Sigmoid colon (tissue), 7 donors: ENCODE results near the gene EPHA10. TPM values are rescaled to one million over a fixed set of nuclear protein-coding genes. Genes with fewer than 3 reads are reported as not detected.

Experiments used
- DNase-seq: peaks from one replicate; pipeline ENCODE4 v3.0.0-alpha.2; 2019
- H3K27ac ChIP-seq, 4 donors: fragments of 200-600 bp; sonication (generic); one replicate each; pipeline ENCODE4 v1.5.1; 2016 to 2019; ENCODE audit warnings: mild to moderate bottlenecking in 1 of 4
- H3K27me3 ChIP-seq, 3 donors: fragments of 200-600 bp; sonication (generic); one replicate each; pipeline ENCODE4 v1.5.1; 2019; ENCODE audit warnings: mild to moderate bottlenecking in 1 of 3
- H3K36me3 ChIP-seq, 4 donors: fragments of 200-600 bp; sonication (generic); one replicate each; pipeline ENCODE4 v1.5.1; 2016 to 2019
- H3K4me1 ChIP-seq, 4 donors: fragments of 200-600 bp; sonication (generic); one replicate each; pipeline ENCODE4 v1.5.1; 2017 to 2019
- H3K4me3 ChIP-seq, 4 donors: fragments of 200-600 bp; sonication (generic); one replicate each; pipeline ENCODE4 v1.5.1; 2017 to 2019; ENCODE audit warnings: mild to moderate bottlenecking in 2 of 4, moderate library complexity in 1 of 4
- H3K9me3 ChIP-seq, 4 donors: fragments of 200-600 bp in 3 of 4; sonication (generic) in 3 of 4; one replicate each; pipeline versions ENCODE4 v1.5.1 to v1.6.1; 2013 to 2019
- CTCF ChIP-seq, 4 experiments: fragments of 450-650 bp in 3 of 4; fragments of 200-600 bp in 1 of 4; IDR thresholded peaks; one replicate each; pipeline ENCODE4 v1.5.1; 2016 to 2019; ENCODE audit warnings: antibody characterized with exemption in 4 of 4, mild to moderate bottlenecking in 3 of 4, moderate library complexity in 2 of 4
- EP300 ChIP-seq, 4 donors: sonication (generic); formaldehyde crosslinking; IDR thresholded peaks; one replicate each; pipeline ENCODE4 v1.6.1; 2017; ENCODE audit warnings: antibody characterized with exemption in 4 of 4
- POLR2A ChIP-seq, 2 donors: fragments of 450-650 bp; IDR thresholded peaks; one replicate each; pipeline ENCODE4 v1.6.1; 2016; ENCODE audit warnings: antibody characterized with exemption in 2 of 2, mild to moderate bottlenecking in 2 of 2, moderate library complexity in 2 of 2
- POLR2AphosphoS5 ChIP-seq, 4 donors: sonication (generic); formaldehyde crosslinking; IDR thresholded peaks; one replicate each; pipeline ENCODE4 v1.6.1; 2017; ENCODE audit warnings: antibody characterized with exemption in 4 of 4
- WGBS, 2 donors: extraction: QIAGEN DNeasy Blood & Tissue Kit; methylation state at CpG; one replicate each; pipeline ENCODE4 v1.1.7; 2013; 5-methylcytosine and 5-hydroxymethylcytosine counted together
- intact Hi-C: fragments of 100-400 bp; cut with DNase I; formaldehyde crosslinking; loops from one replicate; pipeline ENCODE4 v1.15.1; 2023
- polyA plus RNA-seq, 3 donors: library from polyadenylated mRNA; stranded (reverse); fragments of 200-250 nt; gene quantifications; one replicate each; pipeline ENCODE4 v1.2.3, GENCODE V29; 2013
- total RNA-seq, 4 donors: library from RNA; depleted of rRNA; stranded (reverse); fragments of >200 nt; gene quantifications; one replicate each; pipeline ENCODE4 v1.1.0, GENCODE V29; 2016
- donor health status: healthy with polysubstance abuse.
- donor health status: Bipolar disorder and iron deficiency.
- donor health status: healthy.

EPHA10 gene
- total and polyA plus RNA-seq, 7 donors = 0.14 to 33.3 (median 0.83) TPM

GRCh38 chr1:37761416-37762095, 3.4 kb downstream of the EPHA10 start:
- Histone ChIP-seq H3K27ac (no peak overlapping the region), H3K4me1 (no peaks in the 10 kb centered on the region), H3K36me3 (no peaks in the 10 kb centered on the region), H3K9me3 (no peaks in the 10 kb centered on the region), H3K27me3 (peaks cover 23 to 88% (median 43%) of the 10 kb centered on the region in 3 donors), H3K4me3 (no peak overlapping the region)
- TF ChIP-seq CTCF (IDR thresholded peaks at IDR 0.05) (no peak), EP300 (IDR thresholded peaks at IDR 0.05) (no peak), POLR2A (IDR thresholded peaks at IDR 0.05) (no peak), POLR2AphosphoS5 (IDR thresholded peaks at IDR 0.05) (no peak)
- WGBS, 2 donors = 57 to 77% methylated on average over 68 of the region's 68 CpGs
- no peak for DNase-seq
- intact Hi-C loops = no loop called here

DNA sequence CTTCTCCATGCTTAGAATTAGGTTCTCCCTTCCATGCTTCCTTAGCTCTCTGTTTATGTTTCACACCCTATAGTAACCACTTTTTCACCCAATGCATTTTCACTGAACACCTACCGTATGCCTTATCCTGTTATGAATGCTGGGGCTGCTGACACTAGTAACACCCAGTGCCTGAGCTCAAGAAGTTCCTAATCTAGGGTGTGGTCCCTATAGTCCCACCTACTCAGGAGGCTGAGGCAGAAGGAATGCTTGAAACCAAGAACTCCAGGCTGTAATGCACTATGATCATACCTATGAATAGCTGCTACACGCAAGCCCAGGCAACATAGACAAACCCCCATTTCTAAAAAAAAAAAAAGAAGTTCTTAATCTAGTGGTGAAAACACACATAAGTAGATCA, 5.5 kb downstream of the EPHA10 start:
- WGBS, 2 donors = 82% methylated on average over 2 of the region's 2 CpGs
- no peak for DNase-seq
- no peak overlapping the region for H3K27ac ChIP-seq
- no peaks in the 10 kb centered on the region for H3K4me1 ChIP-seq
- intact Hi-C loops = no loop called here
- no peaks in the 10 kb centered on the region for H3K36me3 ChIP-seq
- no peak overlapping the region for H3K4me3 ChIP-seq
- H3K9me3 ChIP-seq = no peaks in the 10 kb centered on the region
- no peak for TF ChIP-seq EP300 (IDR thresholded peaks at IDR 0.05)
- no peak for TF ChIP-seq CTCF (IDR thresholded peaks at IDR 0.05)
- TF ChIP-seq POLR2AphosphoS5 (IDR thresholded peaks at IDR 0.05) = no peak
- TF ChIP-seq POLR2A (IDR thresholded peaks at IDR 0.05) = no peak
- peaks cover 7 to 88% (median 22%) of the 10 kb centered on the region in 3 donors for H3K27me3 ChIP-seq

DNA sequence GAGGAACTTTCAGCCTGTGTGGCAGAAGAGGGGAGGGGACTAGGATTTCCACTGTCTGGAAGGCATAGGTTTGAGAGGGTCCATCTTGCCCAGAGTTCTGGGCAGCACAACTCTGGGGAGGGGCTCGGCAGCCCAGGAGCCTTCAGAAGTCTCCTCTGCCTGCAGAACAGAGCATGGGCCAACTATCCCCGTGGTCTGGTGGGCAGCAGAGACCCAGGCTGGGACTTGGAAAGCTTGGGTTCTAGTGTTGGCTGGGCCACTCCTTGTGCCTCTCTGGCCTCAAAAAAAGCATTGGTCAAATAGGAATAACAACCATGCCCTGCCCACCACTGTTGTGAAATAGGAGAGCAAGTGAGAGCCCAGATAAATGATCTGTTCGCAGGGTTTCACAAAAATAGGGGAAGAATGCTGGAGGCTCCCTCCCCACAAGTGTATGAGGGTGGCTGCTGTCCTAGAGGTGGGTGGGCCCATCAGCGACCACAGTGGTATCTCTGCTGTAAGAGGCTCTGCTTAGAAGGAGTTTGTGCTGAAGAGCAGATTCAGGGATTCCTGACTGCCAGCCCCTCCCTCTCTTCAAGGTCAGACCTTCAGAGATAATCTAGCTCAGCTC, 8.9 kb downstream of the EPHA10 start:
- Histone ChIP-seq H3K27ac (no peak overlapping the region), H3K9me3 (no peaks in the 10 kb centered on the region), H3K4me1 (peaks cover 0 to 11% (median 6%) of the 10 kb centered on the region in 4 donors), H3K36me3 (no peaks in the 10 kb centered on the region), H3K4me3 (no peak overlapping the region), H3K27me3 (peaks cover 19 to 88% (median 29%) of the 10 kb centered on the region in 3 donors)
- TF ChIP-seq EP300 (IDR thresholded peaks at IDR 0.05) = no peak
- TF ChIP-seq POLR2AphosphoS5 (IDR thresholded peaks at IDR 0.05) = no peak
- TF ChIP-seq POLR2A (IDR thresholded peaks at IDR 0.05) = no peak
- TF ChIP-seq CTCF (IDR thresholded peaks at IDR 0.05) = no peak
- WGBS, 2 donors = 71 to 77% methylated on average over 4 of the region's 4 CpGs
- intact Hi-C loops = no loop called here
- DNase-seq = no peak

DNA sequence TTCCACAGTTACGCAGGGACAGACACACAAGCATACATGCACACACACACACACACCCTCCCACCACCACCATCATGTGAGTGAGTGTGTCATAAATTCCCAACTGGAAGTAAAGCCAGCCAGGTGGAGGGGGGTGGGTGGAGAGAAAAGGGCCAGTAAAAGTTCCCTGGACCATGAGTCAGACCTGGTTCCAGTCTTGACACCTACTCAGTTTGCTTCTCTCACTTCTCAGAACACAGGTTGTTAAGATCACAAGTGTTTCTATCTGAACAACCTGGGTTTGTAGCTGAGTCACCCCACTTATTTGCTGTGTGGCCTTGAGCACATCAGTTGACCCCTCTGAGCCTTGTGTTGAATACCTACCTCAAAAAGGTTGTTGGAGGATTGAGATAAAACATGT, 9.6 kb downstream of the EPHA10 start:
- TF ChIP-seq POLR2A (IDR thresholded peaks at IDR 0.05) (no peak), POLR2AphosphoS5 (IDR thresholded peaks at IDR 0.05) (no peak), EP300 (IDR thresholded peaks at IDR 0.05) (no peak), CTCF (IDR thresholded peaks at IDR 0.05) (no peak)
- intact Hi-C loops = no loop called here
- no peak for DNase-seq

More for the DNA sequence above, 9.6 kb downstream of the EPHA10 start:
- no peak overlapping the region for H3K27ac ChIP-seq
- H3K27me3 ChIP-seq = peaks cover 19 to 93% (median 34%) of the 10 kb centered on the region in 3 donors
- no peak overlapping the region for H3K4me3 ChIP-seq
- H3K9me3 ChIP-seq = no peaks in the 10 kb centered on the region
- H3K36me3 ChIP-seq = no peaks in the 10 kb centered on the region
- peaks cover 0 to 11% (median 6%) of the 10 kb centered on the region in 4 donors for H3K4me1 ChIP-seq
- WGBS, 2 donors = 81% methylated on average over 1 of the region's 1 CpG
